Omental fat pad (tissue), 4 donors: ENCODE results near the gene ROM1. TPM values are rescaled to one million over a fixed set of nuclear protein-coding genes. Genes with fewer than 3 reads are reported as not detected.
"Not testable (repeated sequence)": the region's sequence is repeated elsewhere in the genome, so short reads cannot be mapped to it uniquely, and the experiment has no call there.

ENCODE experiments used
- ATAC-seq: fragments of 150-250 bp; one replicate; pipeline ENCODE4 v1.9.1; 2016; ENCODE audit warnings: mild to moderate bottlenecking, moderate library complexity; ENCODE audit not compliant: low FRiP score
- DNase-seq: peaks from one replicate; pipeline ENCODE4 v3.0.0-alpha.2; 2019; ENCODE audit warnings: low spot score
- total RNA-seq, 4 donors: library from RNA; depleted of rRNA; stranded (reverse); fragments of >200 nt; gene quantifications; one replicate each; pipeline ENCODE4 v1.1.0, GENCODE V29; 2016
- TF ChIP-seq, protein P1 (sequence below), 3 donors: fragments of 450-650 bp; IDR thresholded peaks; one replicate each; pipeline ENCODE4 v1.5.1; 2016 to 2017; ENCODE audit warnings: antibody characterized with exemption in 3 of 3, mild to moderate bottlenecking in 3 of 3, moderate library complexity in 2 of 3

ROM1 gene
- total RNA-seq, 4 donors from 2014 or later, result 7.9 to 12.7 (median 11.4) TPM

- peak; percentile 97 for ATAC-seq
- DNase-seq, result peak; percentile 99
- TF ChIP-seq, protein P1, sequence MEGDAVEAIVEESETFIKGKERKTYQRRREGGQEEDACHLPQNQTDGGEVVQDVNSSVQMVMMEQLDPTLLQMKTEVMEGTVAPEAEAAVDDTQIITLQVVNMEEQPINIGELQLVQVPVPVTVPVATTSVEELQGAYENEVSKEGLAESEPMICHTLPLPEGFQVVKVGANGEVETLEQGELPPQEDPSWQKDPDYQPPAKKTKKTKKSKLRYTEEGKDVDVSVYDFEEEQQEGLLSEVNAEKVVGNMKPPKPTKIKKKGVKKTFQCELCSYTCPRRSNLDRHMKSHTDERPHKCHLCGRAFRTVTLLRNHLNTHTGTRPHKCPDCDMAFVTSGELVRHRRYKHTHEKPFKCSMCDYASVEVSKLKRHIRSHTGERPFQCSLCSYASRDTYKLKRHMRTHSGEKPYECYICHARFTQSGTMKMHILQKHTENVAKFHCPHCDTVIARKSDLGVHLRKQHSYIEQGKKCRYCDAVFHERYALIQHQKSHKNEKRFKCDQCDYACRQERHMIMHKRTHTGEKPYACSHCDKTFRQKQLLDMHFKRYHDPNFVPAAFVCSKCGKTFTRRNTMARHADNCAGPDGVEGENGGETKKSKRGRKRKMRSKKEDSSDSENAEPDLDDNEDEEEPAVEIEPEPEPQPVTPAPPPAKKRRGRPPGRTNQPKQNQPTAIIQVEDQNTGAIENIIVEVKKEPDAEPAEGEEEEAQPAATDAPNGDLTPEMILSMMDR (IDR thresholded peaks at IDR 0.05), result no peak
Observed at GRCh38 chr11:62645946-62646824, 33.1 kb downstream of the ROM1 start, which contains the start of gene GANAB. Gene GANAB, minus strand, starts transcription at chr11:62646613. Its CDS starts 14 bp downstream, at chr11:62646599.

DNA sequence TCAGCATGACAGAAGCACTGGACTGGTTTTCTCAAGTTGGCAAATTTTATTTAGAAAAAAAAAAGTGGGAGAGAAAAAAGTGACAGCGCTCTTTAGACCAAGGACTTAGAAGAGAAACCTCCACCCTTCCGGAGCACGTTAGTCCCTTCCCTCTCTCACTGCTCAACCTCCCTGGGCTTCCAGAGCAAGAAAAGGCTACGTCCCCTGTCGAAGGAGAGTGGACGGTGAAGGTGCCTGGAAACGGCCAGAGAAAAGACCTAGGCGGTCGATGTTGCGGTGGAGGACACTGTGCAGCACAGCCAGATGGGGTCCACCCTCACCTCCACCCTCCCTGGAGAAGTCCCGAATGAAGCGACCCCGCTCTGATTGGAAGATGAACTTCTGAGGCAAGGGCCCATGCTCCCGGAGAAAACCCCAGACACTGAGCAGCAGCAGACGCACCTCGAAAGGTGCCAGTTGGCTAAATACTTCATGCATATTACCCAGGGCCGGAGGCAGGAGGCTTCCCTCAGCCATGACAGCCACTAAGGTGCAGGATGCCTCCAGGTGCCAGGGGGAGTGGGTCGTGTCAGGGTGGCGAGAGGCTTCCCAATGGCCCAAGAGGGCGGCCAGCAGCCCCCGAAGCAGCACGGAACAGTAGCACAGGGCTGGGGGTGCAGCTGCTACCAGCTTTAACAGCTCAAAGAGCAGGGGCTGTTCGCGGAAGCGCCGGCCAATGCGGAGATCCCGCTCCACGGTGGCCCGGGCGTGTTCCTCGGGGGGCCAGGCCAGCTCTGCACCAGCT, 34.0 kb downstream of the ROM1 start:
- DNase-seq, result no peak
- TF ChIP-seq, protein P1 (IDR thresholded peaks at IDR 0.05), result no peak
- ATAC-seq, result no peak

- ATAC-seq (no peak), DNase-seq (no peak)
- TF ChIP-seq, protein P1 (IDR thresholded peaks at IDR 0.05), result no peak
Observed at GRCh38 chr11:62647609-62648005, 34.5 kb downstream of the ROM1 start.

DNA sequence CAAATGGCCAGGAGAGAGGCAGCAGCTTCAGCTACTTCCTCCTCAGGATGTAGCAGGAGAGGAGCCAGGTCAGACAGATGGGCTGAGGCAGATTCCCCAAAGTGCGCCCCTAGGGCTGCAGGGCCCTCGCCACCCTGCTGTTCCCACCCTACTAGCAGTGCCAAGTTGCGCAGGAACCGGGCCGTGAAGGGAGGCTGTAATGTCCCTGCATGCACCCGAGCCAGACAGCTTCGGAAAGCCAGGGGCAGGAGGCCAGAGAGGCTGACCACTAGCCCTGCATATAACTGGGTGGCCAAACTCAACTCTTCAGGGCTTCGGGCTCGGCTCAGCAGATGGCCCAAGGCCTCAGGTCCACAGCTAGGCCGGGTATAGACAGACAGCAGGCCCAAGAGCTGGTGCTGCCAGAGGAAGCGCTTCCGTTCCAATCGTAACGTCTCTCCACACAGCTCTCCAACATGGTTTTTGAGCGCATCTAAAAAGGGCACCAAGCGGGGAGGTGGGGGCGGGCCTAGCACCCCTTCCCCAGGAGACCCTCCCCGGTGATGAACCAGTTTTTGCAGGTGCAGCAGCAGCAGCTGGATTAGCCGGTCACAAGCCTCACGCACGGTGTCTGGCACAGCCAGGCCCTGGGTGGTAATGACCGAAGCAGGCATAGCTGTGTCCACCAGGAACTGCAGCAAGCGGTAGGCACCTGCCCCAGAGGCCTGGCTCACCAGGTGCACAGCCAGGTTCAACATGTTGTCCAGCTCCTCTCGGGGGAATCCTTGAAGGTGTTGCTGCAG, 35.3 kb downstream of the ROM1 start:
- TF ChIP-seq, protein P1 (IDR thresholded peaks at IDR 0.05), result no peak
- no peak for DNase-seq
- ATAC-seq, result no peak

- TF ChIP-seq, protein P1 (IDR thresholded peaks at IDR 0.05), result no peak
- ATAC-seq (no peak), DNase-seq (no peak)
Observed at GRCh38 chr11:62648967-62649364, 35.9 kb downstream of the ROM1 start.

DNA sequence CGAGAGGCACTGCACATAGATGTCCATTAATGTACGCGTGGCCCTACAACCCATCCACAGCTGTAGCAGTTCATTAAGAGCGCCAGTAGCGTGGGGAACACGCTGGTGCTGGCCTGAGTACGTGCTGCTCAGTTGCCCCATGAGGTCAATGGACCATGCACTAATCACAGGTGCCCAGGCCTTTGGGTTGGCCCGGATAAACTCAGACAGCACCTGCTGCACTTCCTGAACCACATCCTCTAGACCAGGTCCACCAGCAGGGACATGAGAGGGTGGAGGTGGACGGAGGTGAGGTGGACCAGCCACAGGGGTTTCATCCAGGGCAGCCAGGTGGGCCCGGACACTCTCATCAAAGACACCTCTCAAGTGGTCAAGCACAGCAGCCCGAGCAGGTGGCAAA, 36.4 kb downstream of the ROM1 start:
- ATAC-seq, result no peak
- TF ChIP-seq, protein P1 (IDR thresholded peaks at IDR 0.05), result no peak

DNA sequence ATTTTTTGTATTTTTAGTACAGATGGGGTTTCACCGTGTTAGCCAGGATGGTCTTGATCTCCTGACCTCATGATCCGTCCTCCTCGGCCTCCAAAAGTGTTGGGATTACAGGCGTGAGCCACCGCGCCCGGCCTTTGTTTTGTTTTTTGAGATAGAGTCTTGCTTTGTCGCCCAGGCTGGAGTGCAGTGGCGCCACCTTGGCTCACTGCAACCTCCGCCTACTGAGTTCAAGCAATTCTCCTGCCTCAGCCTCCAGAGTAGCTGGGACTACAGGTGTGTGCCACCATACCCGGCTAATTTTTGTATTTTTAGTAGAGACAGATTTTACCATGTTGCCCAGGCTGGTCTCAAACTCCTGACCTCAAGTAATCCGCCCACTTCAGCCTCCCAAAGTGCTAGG, 37.2 kb downstream of the ROM1 start:
- DNase-seq, ATAC-seq: not testable (repeated sequence)

More for the DNA sequence above, 36.4 kb downstream of the ROM1 start:
- DNase-seq, result no peak
